Activated T-helper 2 cell treated with anti-CD3 and anti-CD28 coated beads, Interferon-gamma antibody, Interleukin-2, Interleukin-4, amounts not matched to agents 10 μg/mL and 5 μg/mL and 100 μg/mL, durations not matched to agents 14 hours and 24 hours and 36 hours (primary cell): ENCODE results near the gene KCMF1. TPM values are rescaled to one million over a fixed set of nuclear protein-coding genes. Genes with fewer than 3 reads are reported as not detected.

Experiments
- DNase-seq: peaks from one replicate; pipeline ENCODE4 v3.0.0; 2021; ENCODE audit warnings: low spot score
- H3K27ac Mint-ChIP-seq: one replicate; pipeline ENCODE4 v1.8.0; 2021; ENCODE audit warnings: mixed read lengths
- H3K27me3 Mint-ChIP-seq: one replicate; pipeline ENCODE4 v1.8.0; 2021; ENCODE audit warnings: low read depth, mixed read lengths
- H3K36me3 Mint-ChIP-seq: one replicate; pipeline ENCODE4 v1.8.0; 2021; ENCODE audit warnings: low read depth, mixed read lengths
- H3K4me1 Mint-ChIP-seq: one replicate; pipeline ENCODE4 v1.8.0; 2021; ENCODE audit warnings: low read depth, mixed read lengths
- H3K4me3 Mint-ChIP-seq: one replicate; pipeline ENCODE4 v1.8.0; 2021; ENCODE audit warnings: low read depth, mild to moderate bottlenecking, moderate library complexity, mixed read lengths
- H3K9me3 Mint-ChIP-seq: one replicate; pipeline ENCODE4 v1.8.0; 2021; ENCODE audit warnings: mixed read lengths
- intact Hi-C: fragments of 100-400 bp; cut with micrococcal nuclease; formaldehyde crosslinking; loops from one replicate; pipeline ENCODE4 v1.15.1; 2023
- total RNA-seq: library from RNA; stranded (reverse); gene quantifications from 2 replicates; pipeline ENCODE4 v1.2.3, GENCODE V29; 2022

The KCMF1 gene
- total RNA-seq, 1 donor from 2014 or later: 82.6 TPM

DNA sequence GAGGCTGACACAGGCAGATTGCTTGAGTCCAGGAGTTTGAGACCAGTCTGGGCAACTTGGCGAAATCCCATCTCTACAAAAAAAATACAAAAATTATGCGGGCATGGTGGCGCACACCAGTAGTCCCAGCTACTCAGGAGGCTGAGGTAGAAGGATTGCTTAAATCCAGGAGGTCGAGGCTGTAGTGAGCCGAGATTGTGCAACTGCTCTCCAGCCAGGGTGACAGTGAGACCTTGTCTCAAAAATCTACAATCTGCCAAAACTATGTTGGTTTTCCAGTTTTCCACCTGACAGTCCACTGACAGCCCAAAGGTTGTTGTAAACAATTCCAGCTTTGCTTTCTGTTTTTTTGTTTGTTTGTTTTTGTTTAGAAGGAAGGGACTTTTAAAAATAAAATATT lies 51.3 kb downstream of the KCMF1 start:
- peaks cover 40% of the 10 kb centered on the region for H3K36me3 Mint-ChIP-seq

DNA sequence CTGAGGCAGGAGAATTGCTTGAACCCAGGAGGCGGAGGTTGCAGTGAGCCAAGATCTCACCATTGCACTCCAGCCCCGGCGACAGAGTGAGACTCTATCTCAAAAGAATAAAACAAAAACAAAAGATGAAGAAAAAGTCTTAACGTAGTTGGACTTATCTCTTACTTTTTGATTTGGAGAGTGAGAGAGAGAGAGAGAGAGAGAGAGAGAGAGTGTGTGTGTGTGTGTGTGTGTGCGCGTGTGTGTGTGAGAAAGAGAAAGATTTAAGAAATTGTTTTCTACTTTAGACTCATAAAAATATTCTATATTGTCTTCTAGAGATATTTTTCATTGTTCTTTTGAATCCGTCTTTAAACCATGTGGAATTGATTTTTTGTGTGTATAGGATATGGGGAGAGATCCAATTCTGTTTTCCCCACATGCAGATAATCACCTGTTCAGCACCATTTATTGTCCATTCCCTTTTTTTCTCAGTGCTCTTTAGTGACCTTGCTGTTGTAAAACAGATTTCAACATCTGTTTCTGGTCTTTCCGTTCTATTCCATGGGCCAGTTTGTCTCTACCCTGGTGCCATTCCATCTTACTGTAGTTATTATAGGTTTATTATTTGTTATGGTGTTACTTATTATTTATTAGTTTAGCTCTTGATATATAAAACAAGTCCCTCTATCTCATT lies 53.5 kb downstream of the KCMF1 start:
- H3K36me3 Mint-ChIP-seq: peaks cover 53% of the 10 kb centered on the region
- H3K4me3 Mint-ChIP-seq: no peak overlapping the region
- no peak overlapping the region for H3K27ac Mint-ChIP-seq
- H3K27me3 Mint-ChIP-seq: no peaks in the 10 kb centered on the region
- H3K9me3 Mint-ChIP-seq: no peaks in the 10 kb centered on the region
- peaks cover 8% of the 10 kb centered on the region for H3K4me1 Mint-ChIP-seq
- no peak for DNase-seq
- intact Hi-C loops: no loop called here

More for the DNA sequence above, 51.3 kb downstream of the KCMF1 start:
- peaks cover 19% of the 10 kb centered on the region for H3K4me1 Mint-ChIP-seq
- H3K4me3 Mint-ChIP-seq: no peak overlapping the region
- no peaks in the 10 kb centered on the region for H3K27me3 Mint-ChIP-seq
- H3K27ac Mint-ChIP-seq: no peak overlapping the region
- H3K9me3 Mint-ChIP-seq: no peaks in the 10 kb centered on the region
- DNase-seq: no peak
- intact Hi-C loops: no loop called here

DNA sequence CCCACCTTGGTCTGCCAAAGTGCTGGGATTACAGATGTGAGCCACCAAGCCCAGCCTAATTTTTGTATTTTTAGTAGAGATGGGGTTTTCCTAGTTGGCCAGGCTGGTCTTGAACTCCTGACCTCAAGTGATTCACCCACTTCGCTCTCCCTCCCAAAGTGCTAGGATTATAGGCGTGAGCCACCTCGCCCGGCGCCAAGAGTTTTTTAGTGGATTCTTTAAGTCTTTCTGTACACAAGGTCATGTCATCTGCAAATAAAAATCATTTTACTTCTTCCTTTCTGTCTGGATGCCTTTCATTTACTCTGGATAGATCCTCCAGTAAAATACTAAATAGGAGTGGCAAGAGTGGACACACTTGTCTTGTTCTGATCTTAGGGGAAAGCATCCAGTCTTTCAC lies 61.7 kb downstream of the KCMF1 start:
- Mint-ChIP-seq H3K27ac (no peak overlapping the region), H3K9me3 (no peaks in the 10 kb centered on the region), H3K4me3 (no peak overlapping the region), H3K4me1 (peaks cover 10% of the 10 kb centered on the region), H3K27me3 (no peaks in the 10 kb centered on the region), H3K36me3 (peaks cover 76% of the 10 kb centered on the region)
- no peak for DNase-seq
- intact Hi-C loops: no loop called here

DNA sequence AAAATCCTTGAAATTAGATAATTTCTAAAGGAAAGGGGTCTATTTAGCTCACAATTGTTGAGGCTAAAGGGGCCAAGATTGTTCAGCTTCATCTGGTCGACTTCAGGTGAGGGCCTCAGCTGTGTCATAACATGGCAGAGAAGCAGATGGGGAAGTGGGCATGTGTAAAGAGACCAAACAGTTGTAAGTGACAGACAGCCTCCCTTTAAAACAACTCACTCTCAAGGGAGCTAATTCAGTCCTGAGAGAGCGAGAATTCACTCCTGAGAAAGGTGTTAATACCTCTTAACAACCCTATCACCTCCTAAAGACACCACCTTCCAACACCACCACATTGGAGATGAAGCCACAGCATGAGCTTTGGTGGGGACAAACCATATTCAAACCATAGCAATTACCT lies 62.4 kb downstream of the KCMF1 start:
- H3K36me3 Mint-ChIP-seq: peaks cover 78% of the 10 kb centered on the region
- H3K9me3 Mint-ChIP-seq: no peaks in the 10 kb centered on the region
- H3K4me3 Mint-ChIP-seq: no peak overlapping the region
- no peak for DNase-seq
- peaks cover 10% of the 10 kb centered on the region for H3K4me1 Mint-ChIP-seq
- H3K27ac Mint-ChIP-seq: no peak overlapping the region
- H3K27me3 Mint-ChIP-seq: no peaks in the 10 kb centered on the region
- intact Hi-C loops: no loop called here

DNA sequence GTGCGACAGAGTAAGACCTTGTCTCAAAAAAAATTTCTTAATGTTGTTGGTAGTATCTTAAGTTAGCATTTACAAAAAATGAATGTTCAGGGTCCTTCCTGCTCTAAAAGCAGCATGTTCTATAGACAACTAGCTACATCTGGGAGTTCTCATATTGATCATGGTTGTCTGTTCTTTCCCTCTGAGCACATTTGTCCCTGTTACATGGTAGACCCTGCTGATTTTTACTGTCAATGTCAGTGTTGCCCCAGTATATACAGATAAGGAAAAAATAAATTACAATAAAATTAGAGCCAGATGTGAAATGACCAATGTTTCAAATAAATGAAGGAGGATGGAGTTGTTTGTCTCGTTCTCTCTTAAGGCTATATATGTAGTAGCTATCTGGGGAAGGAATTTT lies 63.2 kb downstream of the KCMF1 start:
- Mint-ChIP-seq H3K27ac (no peak overlapping the region), H3K36me3 (peaks cover 75% of the 10 kb centered on the region), H3K4me1 (peaks cover 10% of the 10 kb centered on the region), H3K27me3 (no peaks in the 10 kb centered on the region), H3K4me3 (no peak overlapping the region), H3K9me3 (no peaks in the 10 kb centered on the region)
- intact Hi-C loops: no loop called here
- DNase-seq: no peak

DNA sequence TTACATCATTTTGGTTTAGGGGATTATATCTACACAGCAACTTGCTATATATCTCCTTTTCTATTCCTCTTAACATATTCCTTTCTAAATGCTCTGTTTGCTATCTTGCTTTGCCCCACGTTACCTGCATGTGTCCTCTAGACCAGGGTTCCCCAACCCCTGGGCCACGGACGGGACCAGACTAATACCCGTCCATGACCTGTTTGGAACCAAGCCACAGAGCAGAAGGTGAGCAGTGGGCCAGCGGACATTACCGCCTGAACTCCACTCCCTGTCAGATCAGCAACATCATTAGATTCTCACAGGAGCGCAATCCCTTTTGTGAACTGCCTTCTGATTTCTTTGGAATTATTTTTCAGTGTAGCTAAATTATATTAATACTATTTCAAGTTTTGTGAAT lies 66.7 kb downstream of the KCMF1 start:
- intact Hi-C loops: no loop called here
- Mint-ChIP-seq H3K27ac (no peak overlapping the region), H3K4me3 (no peak overlapping the region), H3K9me3 (no peaks in the 10 kb centered on the region), H3K27me3 (no peaks in the 10 kb centered on the region), H3K36me3 (peaks cover 74% of the 10 kb centered on the region), H3K4me1 (peaks cover 7% of the 10 kb centered on the region)
- no peak for DNase-seq

DNA sequence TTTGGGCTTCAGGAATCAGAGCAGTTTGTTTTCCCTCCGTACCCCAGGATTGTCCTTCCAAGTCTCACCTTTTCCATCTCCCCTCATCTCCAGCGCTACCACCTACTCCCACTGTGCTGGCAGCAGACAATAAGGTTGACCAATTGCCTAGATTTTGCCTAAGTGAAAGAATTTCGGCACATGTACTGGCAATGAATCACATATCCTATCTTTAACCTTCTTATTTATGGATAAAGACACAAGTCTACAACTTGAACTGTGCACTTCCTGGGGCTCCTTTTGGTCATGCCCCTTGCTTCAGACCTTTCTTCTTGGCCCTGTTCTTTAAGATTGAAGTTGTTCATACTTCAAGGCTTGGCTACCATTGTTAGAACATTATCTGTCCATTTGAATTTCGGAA lies 71.4 kb downstream of the KCMF1 start:
- no peak overlapping the region for H3K27ac Mint-ChIP-seq
- peaks cover 2% of the 10 kb centered on the region for H3K4me1 Mint-ChIP-seq
- H3K9me3 Mint-ChIP-seq: no peaks in the 10 kb centered on the region
- H3K4me3 Mint-ChIP-seq: no peak overlapping the region
- DNase-seq: no peak
- intact Hi-C loops: no loop called here
- H3K36me3 Mint-ChIP-seq: peaks cover 67% of the 10 kb centered on the region
- no peaks in the 10 kb centered on the region for H3K27me3 Mint-ChIP-seq

DNA sequence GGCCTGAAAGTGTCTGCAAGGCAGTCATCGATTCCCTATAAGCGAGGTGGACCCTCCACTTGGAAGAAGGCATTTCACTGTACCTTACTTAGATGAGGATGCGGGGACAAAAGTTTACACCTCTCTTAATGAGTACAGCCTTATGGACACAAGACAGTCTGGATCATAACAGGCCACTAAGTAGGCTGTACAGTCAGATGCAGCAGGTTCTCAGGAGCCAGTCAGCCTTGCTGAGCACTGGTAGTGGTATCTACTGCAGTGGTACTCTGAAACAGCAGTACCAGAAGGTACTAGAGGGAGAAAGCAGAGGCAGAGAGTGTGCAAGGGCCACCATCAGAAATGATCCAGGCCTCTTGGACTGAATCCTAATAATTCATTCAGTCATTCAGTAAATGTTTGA lies 77.6 kb downstream of the KCMF1 start:
- DNase-seq: no peak
- Mint-ChIP-seq H3K4me1 (peaks cover 3% of the 10 kb centered on the region), H3K36me3 (peaks cover 53% of the 10 kb centered on the region), H3K4me3 (no peak overlapping the region), H3K27ac (no peak overlapping the region), H3K27me3 (no peaks in the 10 kb centered on the region), H3K9me3 (no peaks in the 10 kb centered on the region)
- intact Hi-C loops: no loop called here

DNA sequence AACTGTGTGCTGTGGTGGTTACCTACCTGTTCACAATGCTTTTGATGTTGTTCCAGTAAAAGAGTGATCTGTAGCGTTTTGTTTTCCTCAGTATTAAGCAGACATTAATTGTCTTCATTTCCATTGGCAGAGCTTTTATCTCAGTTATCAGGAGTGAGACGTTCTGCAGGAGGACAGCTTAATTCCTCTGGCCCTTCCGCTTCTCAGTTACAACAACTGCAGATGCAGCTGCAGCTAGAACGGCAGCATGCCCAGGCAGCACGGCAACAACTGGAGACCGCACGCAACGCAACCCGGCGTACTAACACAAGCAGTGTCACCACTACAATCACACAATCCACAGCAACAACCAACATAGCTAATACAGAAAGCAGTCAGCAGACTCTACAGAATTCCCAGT lies 78.3 kb downstream of the KCMF1 start:
- H3K4me1 Mint-ChIP-seq: peaks cover 10% of the 10 kb centered on the region
- H3K27ac Mint-ChIP-seq: no peak overlapping the region
- H3K27me3 Mint-ChIP-seq: no peaks in the 10 kb centered on the region
- H3K36me3 Mint-ChIP-seq: peaks cover 57% of the 10 kb centered on the region
- intact Hi-C loops: no loop called here
- DNase-seq: no peak
- H3K9me3 Mint-ChIP-seq: no peaks in the 10 kb centered on the region
- H3K4me3 Mint-ChIP-seq: no peak overlapping the region

DNA sequence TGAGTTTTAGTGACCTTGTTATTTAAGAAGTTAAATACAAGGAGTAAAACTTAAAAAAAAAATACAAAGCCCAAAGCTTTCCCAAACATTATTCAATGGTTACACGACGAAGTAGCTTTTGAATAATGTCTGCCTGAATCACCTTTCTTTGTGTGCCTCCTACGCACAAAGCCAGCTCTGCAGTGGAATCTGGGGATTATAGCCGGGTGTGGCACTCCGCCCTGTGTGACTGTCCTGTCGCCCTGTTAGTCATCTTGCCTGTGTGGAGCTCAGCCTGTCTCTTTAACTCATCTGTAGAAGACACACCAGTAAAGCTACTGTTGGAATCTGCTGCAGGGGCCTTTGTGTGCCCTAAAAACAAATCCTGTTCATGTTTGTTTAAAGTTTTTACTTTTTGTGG lies 82.8 kb downstream of the KCMF1 start:
- no peak for DNase-seq
- peaks cover 57% of the 10 kb centered on the region for H3K36me3 Mint-ChIP-seq
- H3K4me3 Mint-ChIP-seq: no peak overlapping the region
- H3K27ac Mint-ChIP-seq: no peak overlapping the region
- intact Hi-C loops: no loop called here
- H3K4me1 Mint-ChIP-seq: peaks cover 36% of the 10 kb centered on the region
- no peaks in the 10 kb centered on the region for H3K9me3 Mint-ChIP-seq
- no peaks in the 10 kb centered on the region for H3K27me3 Mint-ChIP-seq

DNA sequence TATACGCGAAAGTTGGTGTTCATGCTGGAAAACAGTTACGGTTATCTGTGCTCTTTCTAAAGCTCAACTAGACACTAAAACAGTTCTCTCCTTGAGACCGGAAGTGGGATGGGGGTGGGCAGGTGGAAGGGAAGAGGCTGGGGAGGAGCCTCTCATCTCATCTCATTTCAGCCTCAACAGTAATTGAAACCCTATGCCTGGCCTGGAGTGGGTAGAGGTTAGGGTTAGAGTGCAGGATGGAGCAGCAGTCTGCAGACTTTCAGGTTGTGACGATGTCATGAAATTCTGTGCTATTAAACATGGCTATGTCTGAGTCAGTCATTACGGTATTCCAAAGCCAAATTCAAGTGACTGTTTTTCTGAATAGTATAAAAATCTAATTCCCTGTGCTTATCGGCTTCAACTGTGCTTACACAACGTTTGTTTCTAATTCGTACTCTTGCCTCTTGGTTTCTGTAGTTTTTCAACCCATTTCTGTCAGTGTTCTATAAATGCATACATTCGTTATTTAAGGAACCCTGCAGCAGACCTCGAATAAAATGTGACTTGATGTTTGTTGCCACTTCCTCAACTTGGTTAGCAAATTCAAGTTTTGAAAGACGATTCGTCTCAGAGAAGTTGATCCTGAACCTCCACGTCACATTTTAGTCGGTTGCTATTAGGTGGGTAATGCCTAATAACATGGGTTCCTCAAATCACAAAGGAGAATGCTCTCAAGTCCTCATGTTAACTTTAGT lies 86.4 kb downstream of the KCMF1 start:
- Mint-ChIP-seq H3K9me3 (no peaks in the 10 kb centered on the region), H3K27ac (peak overlapping the region; percentile 33), H3K36me3 (peaks cover 33% of the 10 kb centered on the region), H3K27me3 (peaks cover 7% of the 10 kb centered on the region), H3K4me1 (peaks cover 34% of the 10 kb centered on the region), H3K4me3 (no peak overlapping the region)
- no peak for DNase-seq
- intact Hi-C loops: no loop called here

DNA sequence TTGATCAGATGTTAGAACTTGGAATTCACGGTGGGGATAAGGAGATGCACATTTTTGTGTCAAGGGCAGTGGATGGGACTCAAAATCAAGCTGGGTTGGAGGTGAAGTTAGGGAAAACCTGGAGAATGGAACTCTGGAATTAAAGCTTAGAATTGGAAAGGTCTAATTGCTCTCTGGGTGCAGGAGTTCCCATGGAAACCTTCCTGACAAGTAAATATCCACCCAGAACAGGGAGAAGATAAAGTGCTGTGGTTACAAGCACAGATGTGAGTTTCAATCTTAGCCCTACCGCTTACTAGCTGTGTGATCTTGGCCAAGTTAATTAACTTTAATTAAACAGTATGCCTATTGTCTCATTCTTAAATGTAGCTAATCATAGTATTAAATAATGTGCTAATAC lies 90.9 kb downstream of the KCMF1 start:
- H3K27me3 Mint-ChIP-seq: peaks cover 23% of the 10 kb centered on the region
- intact Hi-C loops: loop anchor here (1.0 kb wide), 1 partner anchor 32 kb away; no protein-coding TSS in a partner anchor

DNA sequence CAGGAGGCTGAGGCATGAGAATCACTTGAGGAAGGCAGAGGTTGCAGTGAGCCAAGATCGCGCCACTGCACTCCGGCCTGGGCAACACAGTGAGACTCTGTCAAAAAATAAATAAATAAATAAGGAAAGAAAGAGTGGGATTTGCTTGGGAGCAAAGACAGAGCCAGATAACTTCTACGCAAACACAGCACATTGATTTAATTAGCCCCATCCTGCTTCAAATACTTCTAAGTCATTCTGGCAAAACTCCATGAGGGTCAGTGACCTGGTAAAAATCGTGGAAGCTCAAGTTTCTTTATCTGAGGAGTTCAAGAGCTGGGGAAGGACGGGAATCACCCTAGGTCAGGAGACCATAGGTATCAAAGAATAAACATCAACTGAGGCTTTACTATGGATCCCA lies 91.6 kb downstream of the KCMF1 start:
- H3K9me3 Mint-ChIP-seq: no peaks in the 10 kb centered on the region
- no peak overlapping the region for H3K4me3 Mint-ChIP-seq
- H3K4me1 Mint-ChIP-seq: peaks cover 6% of the 10 kb centered on the region
- H3K27ac Mint-ChIP-seq: no peak overlapping the region
- intact Hi-C loops: no loop called here
- no peak for DNase-seq
- peaks cover 26% of the 10 kb centered on the region for H3K27me3 Mint-ChIP-seq
- peaks cover 2% of the 10 kb centered on the region for H3K36me3 Mint-ChIP-seq

More for the DNA sequence above, 90.9 kb downstream of the KCMF1 start:
- Mint-ChIP-seq H3K4me1 (peaks cover 11% of the 10 kb centered on the region), H3K9me3 (no peaks in the 10 kb centered on the region), H3K27ac (no peak overlapping the region), H3K4me3 (no peak overlapping the region), H3K36me3 (peaks cover 2% of the 10 kb centered on the region)
- DNase-seq: no peak
